ENCODE data around the gene GJD3.

GJD3 gene

DNA sequence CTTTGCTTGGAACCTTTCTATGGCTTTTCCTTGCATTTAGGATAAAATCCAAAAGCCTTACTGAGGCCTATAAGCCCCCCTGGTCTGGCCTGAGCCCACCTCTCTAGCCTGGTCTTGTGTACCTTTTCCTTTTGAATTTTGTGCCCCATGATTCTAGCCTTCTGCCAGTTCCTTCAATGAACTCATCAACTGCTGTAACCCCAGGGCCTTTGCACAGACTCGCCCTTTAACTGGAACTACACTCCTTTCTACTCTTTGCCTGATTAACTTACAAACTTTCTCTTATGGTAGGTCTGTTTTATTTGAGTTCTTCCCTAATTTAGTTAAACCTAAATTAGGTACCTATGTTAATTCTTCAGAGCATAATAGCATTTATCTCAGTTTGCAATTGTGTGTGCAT lies 24.2 kb downstream of the GJD3 start:
- DNase-seq (ENCODE audit: low read depth), result no peak

DNA sequence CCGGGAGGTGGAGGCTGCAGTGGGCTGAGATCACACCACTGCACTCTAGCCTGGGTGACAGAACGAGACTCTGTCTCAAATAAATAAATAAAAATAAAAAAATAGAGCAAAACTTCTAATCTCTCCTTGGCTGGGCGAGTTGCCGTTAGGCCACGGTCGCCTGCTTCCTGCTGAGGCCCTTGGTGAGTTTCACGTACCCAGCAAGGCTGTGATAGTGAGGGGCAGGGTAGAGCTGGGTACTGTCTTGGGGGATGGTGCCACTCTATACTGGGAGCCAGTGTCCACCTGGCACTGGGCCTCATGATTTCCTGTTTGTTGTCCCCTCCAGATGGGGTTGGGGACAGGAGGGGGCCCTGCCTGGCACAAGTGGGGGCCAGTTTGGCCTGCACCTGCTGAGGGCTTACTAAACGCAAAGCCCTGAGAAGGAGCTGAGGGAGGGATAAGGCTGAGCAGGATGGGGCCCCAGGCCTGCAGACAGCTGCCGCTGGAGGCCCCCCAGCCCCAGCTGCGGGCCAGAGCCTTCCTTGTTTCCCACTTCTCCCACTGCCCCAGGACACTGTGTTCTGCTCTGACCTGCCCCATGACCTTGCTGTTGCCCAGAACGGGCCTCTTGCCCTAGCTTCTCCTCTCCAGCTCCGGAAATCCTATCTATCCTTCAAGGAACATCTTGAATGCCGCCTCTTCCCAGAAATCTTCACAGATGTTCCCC lies 25.4 kb downstream of the GJD3 start:
- peak; percentile 33 for DNase-seq (ENCODE audit: low read depth)

DNA sequence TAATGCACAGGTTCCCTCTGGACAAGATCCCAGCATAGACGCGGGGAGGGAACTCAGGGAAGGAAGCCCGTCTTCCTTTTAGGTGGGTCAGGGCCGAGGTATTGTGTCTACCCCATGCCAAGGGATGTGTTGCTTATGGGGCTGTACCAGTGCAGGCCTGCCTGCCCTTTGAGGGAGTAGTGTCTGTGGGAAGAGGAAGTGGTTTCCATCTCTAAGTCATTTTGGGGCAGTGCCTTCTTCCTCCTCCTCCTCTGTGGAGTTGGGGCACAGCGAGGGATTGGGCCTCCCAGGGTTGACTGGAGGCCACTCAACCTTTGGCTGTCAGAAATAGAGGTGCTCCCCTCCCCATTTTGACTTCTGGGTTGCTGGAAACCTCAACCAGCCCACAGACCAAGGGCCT lies 26.5 kb downstream of the GJD3 start:
- DNase-seq (ENCODE audit: low read depth), result no peak

DNA sequence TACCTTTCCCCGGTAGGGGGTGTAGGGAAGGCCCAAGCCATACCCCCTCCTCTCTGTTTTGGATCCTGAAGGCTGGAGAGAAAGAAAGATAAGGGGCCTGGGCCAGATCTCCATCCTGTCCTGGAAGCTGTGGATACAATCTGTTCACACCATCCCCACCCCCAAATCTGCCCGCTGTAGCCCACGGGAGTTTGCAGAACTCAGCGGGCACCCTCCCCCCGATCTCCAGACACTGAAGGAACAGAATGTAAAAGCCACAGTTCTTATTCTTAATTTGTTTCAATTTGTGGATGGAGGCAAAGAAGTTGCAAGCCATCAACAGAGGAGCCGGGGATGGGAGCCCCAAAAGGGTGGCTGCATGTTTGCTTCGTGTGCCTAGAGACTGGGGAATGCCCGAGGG lies 27.2 kb downstream of the GJD3 start:
- no peak for DNase-seq (ENCODE audit: low read depth)

DNA sequence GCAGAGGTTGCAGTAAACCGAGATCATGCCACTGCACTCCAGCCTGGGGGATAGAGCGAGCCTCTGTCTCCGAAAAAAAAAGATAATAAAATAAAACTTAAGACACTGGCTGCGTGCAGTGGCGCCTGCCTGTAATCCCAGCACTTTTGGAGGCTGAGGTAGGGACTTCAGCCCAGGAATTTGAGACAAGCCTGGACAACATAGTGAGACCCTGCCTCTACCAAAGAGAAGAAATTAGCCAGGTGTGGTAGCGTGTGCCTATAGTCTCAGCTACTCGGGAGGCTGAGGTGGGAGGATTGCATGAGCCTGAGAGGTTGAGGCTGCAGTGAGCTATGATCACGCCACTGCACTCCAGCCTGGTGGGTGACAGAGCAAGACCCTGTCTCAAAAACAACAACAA lies 28.9 kb downstream of the GJD3 start:
- no peak for DNase-seq (ENCODE audit: low read depth)

DNA sequence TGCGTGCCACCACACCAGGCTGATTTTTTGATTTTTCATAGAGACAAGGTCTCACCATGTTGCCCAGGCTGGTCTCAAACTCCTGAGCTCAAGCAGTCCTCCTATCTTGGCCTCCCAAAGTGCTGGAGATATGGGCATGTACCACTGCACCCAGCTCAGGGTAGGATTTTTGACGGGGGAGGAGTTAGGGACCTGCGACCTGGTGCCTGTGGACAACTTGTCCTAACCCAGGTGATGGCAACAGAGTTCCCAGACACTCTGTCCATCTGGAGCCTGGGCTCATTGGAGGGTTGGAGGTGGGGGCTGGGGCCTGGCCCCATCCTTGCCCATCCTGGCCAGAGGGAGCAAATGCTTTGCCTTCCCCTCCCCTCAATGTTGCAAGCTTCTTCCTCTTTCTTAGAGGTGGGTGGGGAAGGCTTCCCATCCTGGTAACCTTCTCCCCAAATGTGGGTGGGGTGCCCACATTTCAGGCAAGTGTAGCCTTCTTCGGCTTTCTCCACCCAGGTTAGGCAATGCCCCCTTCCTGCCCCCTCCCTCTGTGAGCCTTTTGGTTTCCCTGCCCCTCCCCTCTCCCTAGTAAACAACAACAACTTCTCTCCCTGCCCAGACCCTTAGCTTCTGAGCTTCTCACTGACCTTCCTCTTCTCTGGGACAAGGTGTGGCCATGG lies 30.6 kb downstream of the GJD3 start:
- DNase-seq (ENCODE audit: low read depth), result no peak

DNA sequence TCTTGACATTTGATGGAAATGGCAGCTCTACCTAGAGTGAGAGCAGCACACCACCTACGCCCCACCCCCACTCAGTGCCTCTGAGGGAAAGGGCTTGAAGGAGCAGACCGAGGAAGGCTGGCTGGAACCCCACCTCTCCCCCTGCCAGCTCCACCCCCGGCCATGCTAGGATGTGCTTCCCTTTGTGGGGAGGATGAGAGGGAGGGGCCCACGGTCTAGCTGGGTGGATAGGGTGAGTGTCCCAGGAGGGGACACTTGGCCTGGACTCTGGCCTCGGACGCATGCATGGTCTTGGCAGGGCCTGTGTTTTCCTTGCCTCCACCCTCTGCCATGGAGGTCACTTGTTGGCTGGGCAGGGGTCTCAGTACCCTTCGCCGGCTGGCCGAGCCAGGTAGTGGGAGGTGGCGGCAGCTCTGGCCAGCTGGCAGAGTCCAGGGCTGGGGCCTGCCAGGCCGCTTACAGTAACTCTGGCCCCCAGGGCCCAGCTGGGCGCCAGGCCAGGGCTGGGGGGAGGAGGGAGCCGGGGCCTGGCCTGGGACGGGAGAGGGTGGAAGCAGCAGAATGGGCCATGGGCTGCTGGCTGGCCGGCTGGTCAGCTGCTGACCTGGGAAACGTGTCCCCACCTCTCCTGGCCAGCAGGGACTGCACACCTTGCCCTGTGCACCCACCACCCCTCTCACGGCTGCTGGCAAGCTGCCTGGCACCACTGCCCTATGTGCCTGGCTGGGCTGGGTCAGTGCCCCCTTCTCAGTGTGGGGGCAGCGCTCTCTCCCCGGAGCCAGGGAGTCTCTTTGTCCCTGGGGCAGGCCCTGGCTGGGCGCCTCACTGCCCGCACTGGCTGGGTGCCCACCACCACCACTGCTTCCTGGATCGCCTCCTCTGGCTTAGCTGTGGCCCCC lies 32.5 kb downstream of the GJD3 start:
- no peak for DNase-seq (ENCODE audit: low read depth)

DNA sequence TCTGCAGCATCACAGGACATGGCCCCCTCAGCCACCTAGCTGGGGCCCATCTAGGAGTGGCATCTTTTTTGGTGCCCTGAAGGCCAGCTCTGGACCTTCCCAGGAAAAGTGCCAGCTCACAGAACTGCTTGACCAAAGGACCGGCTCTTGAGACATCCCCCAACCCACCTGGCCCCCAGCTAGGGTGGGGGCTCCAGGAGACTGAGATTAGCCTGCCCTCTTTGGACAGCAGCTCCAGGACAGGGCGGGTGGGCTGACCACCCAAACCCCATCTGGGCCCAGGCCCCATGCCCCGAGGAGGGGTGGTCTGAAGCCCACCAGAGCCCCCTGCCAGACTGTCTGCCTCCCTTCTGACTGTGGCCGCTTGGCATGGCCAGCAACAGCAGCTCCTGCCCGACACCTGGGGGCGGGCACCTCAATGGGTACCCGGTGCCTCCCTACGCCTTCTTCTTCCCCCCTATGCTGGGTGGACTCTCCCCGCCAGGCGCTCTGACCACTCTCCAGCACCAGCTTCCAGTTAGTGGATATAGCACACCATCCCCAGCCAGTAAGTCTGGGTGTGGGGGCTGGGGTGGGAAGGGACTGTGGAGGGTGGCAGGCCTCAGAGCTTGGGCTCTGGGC lies 33.6 kb downstream of the GJD3 start:
- no peak for DNase-seq (ENCODE audit: low read depth)

DNA sequence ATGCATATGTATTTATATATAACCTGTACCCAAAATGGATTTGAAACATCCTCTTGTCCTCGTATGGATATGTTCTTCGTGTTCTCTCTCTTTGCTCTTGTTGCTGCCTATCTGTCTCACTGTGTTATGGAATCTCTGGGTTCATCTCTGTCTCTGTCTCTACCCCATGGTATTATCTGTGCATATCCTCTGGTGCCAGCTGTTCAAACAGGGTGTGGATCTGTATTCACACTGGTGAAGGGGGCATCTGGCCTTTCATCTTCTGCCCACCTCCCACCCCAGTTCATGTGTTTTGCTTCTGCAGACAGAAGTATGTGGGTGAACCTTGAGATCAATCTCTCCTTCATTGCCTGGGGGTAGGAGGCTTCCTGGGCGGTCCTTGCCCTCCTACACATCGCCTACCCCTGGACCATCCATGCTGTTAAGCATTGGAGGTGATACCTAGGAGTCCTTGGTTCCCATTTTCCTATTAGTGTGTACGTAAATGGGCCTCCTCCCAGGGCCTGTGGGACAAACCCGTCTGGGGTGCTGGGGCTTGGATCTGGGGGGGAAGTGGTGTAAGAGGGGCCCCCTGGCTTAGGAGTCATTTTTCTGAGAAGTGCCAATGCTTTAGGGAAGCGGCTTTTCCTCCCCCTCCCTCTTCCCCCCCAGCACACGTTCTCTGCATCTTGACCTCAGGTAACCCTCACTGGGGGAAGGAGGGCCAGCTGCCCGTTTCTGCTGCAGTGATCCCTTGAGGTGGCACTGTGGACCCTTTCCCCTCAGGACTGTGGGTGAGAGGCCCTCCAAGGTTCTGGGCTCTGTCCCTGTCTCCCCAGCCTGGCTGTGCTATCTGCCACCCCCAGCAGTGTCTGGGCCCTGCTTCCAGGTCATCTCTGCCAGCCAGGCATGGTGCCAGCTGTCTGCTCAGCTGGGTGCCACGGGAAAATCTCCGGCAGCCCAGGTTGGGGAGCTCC lies 34.4 kb downstream of the GJD3 start:
- DNase-seq (ENCODE audit: low read depth), result no peak

DNA sequence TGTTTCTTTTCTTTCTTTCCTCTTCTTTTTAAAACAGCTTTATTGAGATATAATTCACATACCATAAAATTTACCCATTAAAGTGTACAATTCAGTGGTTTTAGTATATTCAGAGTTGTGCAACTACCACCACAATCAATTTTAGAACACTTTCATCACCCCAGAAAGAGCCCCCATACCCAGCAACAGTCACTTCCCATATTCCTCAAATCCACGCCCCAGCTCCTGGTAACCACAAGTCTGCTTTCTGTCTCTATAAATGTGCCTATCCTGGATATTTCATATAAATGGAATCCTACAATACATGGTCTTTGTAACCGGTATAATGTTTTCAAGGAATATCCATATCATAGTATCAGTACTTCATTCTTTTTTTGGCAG lies 36.2 kb downstream of the GJD3 start:
- DNase-seq (ENCODE audit: low read depth), result no peak

DNA sequence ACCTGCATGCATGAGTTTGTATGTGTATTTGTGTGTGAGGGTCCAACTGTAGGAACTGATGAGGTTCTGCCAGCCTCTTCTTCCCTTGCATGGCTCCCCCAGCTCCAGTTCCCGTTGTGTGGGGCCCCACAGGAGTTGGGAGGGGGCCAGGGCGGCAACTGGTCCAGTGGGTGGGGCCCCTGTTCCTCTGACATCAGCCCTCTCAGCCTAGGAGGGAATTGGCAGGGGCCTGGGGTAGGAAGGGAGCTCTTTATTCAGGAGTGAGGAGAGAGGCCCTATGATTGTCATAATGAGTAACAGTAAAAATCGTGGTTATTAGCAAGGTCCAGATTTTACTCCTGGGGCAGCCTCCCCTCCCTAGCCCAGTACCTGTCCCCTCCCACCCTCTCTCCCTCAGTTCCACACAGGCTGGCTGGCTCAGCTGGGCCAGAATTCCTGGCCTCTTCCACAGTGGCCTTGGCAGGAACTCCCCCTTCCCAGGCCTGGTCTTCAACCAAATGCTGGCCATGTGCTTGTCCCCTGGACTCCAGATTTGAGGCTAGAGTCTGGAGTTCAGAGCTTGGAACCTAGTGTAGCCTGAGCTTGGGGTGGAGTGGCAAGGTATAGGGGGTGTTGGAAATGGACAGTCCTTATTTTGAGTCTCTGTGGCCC lies 36.7 kb downstream of the GJD3 start:
- DNase-seq (ENCODE audit: low read depth), result no peak

DNA sequence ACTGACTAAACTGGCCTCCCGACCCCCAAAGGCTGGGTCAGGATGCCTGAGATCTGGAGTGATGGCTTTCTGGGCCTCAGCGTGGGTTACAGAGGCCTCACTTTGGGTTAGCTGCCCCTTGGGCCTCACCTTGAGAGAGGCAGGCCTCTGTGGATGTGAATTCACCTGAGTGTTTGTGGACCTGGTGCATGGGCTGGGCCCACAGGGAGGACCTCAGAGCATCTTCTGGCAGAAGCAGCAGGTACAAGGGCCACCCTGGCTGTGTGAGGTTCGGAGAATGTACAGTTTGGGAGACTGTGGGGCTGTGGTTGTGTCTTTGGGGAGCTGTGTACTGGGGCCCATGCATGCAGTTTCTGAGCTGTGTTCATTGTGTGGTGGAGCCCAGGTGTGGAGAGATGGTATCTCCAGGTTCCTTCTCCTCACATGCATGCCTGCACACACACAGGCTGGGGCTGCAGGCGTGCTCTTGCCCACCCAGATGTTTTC lies 37.2 kb downstream of the GJD3 start:
- DNase-seq (ENCODE audit: low read depth), result no peak

DNA sequence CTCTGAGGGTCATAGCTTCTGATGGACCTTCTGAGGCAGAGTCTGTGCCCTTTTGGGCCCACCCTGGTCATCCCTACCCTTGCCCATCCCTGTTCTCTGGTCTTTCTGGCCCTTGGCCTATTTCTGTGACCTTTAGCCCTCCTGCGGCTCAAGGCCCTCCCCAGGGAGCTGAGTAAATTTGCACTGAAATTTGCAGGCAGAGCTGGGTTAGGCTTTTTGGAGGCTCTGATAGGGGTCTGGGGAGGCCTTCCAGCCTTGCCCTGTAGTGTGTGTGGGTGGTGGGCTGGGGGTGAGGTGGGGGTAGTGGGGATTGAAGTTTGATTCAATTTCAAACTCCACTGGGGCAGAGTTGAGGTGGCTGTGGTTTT lies 37.7 kb downstream of the GJD3 start:
- DNase-seq (ENCODE audit: low read depth), result no peak

DNA sequence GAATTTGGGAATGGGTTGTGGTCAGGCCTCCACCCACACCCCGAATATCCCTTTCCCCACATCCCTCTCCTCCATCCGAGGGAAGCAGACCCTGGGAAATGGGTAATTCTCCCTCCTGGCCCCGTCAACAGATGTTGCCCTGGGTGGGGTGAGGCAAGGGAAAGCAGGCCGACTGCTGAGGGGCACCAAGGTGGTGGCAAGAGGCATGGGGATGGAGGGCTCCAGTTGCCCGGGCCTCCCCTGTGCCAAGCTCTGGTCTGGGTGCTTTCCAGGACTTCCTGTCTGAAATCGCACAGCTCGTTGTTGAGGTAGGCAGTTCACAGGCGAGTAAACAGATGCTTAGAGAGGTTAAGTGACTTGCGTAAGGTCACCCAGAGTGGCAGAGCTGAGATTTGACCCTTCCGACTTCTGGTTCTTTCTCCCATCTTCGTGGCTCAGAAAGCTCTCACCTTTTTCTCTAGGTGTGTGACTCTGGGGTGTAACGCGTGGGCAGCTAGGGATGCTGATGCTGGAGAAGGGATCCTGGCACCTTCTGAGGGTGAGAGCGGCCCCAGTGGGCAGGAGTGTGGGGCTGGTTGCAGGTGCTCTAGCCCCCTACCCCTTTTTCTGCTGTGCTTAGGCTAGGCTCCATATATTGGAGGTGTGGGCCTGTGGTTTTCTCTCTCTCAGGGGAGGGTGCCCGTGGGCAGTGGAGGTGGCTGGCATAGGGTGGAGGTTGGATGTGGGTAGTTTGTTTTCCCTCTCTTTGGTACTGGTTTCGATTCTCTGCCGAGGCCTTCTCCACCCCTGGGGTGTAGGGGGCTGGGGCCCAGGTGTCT lies 38.3 kb downstream of the GJD3 start:
- no peak for DNase-seq (ENCODE audit: low read depth)

DNA sequence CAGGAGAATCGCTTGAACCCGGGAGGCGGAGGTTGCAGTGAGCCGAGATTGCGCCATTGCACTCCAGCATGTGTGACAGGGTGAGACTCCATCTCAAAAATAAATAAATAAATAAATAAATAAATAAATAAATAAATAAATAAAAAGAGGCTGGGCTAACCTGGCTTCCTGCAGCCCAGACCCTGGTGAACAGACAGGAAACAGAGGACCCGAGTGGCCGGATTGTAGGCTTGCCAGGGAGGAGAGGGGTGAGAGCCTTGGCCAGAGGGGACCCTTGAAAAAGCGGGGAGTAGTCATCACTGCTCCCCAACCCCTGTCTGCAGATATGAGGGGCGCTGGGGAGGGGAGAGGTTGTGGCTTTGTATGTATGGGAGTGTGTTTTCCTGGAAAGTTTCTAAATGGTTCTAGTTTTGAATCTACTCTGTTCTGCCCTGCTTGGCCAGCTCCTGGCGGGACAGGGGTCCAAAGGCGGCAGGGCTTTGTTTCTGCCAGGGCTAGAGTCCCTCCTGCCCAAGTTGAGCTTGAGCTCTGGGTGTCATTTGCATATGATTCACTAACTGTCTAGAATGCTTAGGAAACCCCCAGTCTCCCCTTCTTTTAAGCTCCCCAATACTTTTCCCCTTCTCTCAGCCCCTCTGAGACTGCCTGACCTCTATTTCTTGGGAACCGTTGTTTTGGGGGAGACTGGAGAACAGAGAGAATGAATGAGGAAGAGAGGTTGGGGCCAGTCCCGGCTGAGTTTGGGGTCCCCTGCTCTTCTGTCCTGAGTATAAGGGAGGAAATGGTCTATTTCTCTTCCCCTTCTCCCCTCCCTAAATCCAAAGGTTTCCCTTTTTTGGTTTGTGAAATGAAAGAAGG lies 39.2 kb downstream of the GJD3 start:
- DNase-seq (ENCODE audit: low read depth), result no peak

DNA sequence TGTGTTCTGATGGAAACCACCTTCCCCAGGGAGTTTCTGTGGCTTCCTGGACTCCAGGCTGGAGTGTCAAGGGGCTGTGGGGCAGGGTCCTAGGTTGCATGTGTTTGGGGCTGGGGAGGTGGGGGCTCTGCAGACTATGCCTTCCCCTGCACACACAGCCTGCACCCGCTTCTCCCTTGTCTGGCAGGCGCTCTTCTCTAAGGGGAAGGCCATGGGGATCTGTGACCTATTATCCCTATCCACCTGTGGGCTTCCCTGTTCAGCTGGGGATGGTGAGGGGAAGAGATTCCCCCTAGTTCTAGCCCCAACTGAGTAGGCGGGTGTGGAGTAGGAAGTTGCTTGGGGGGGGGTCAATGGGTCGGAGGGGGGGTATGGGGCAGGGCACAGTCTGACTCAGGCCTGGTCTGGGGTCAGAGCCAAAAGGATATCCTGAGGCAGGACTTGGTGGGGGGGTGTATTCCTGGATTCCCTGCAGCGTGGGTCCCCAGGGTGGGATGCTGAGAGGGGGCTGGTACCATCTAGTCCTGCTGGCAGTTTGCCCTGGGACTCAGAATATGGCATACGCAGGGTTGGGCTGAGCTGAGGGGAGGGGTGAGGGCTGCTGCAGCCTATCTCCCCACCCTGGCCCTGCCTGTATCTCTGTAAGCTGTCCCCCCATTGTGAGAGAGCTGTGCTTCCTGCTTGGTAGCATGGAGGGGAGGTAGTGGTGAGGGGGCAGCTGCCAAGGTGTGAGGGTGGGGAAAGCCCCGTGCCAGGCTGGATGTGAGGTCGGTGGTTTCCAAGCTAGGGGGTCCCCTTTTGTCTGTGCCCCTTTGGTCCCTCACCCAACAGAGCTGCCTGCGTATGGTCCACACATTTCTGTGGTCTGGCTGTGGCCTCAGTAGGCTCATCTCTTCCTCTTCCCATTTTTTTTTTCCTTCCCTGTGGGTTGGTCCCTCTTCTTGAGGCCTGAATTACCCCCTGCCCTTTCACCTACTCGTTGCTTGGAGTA lies 40.9 kb downstream of the GJD3 start:
- no peak for DNase-seq (ENCODE audit: low read depth)
